ENCODE measurements around the gene GHDC.
"Not testable (repeated sequence)": the region's sequence is repeated elsewhere in the genome, so short reads cannot be mapped to it uniquely, and the experiment has no call there.

DNA sequence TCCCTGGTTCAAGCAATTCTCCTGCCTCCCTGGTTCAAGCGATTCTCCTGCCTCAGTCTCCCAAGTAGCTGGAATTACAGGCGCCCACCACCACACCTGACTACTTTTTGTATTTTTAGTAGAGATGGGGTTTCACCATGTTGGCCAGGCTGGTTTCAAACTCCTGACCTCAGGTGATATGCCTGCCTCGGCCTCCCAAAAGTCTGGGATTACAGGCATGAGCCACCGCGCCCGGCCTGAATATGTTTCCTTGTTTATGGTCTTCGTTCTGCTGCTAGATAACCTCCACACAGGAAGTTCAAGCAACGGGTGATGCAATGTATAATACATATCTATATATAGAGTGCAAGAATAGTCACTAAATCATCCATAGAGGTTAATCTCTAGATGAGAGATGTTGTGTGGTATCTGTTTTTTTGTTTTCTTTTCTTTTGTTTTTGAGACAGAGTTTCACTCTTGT, 11.9 kb upstream of the GHDC start:
- TF ChIP-seq, protein P1, sequence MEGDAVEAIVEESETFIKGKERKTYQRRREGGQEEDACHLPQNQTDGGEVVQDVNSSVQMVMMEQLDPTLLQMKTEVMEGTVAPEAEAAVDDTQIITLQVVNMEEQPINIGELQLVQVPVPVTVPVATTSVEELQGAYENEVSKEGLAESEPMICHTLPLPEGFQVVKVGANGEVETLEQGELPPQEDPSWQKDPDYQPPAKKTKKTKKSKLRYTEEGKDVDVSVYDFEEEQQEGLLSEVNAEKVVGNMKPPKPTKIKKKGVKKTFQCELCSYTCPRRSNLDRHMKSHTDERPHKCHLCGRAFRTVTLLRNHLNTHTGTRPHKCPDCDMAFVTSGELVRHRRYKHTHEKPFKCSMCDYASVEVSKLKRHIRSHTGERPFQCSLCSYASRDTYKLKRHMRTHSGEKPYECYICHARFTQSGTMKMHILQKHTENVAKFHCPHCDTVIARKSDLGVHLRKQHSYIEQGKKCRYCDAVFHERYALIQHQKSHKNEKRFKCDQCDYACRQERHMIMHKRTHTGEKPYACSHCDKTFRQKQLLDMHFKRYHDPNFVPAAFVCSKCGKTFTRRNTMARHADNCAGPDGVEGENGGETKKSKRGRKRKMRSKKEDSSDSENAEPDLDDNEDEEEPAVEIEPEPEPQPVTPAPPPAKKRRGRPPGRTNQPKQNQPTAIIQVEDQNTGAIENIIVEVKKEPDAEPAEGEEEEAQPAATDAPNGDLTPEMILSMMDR (IDR thresholded peaks at IDR 0.05): not testable (repeated sequence)
- TF ChIP-seq, protein P2, sequence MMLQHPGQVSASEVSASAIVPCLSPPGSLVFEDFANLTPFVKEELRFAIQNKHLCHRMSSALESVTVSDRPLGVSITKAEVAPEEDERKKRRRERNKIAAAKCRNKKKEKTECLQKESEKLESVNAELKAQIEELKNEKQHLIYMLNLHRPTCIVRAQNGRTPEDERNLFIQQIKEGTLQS (CRISPR knock-in tag; conservative IDR thresholded peaks at IDR 0.05): not testable (repeated sequence)
- not testable (repeated sequence) for TF ChIP-seq SP1 (CRISPR knock-in tag; conservative IDR thresholded peaks at IDR 0.05); CBFB (CRISPR knock-in tag; IDR thresholded peaks at IDR 0.05; ENCODE audit: low read depth)
- TF ChIP-seq, protein P3, sequence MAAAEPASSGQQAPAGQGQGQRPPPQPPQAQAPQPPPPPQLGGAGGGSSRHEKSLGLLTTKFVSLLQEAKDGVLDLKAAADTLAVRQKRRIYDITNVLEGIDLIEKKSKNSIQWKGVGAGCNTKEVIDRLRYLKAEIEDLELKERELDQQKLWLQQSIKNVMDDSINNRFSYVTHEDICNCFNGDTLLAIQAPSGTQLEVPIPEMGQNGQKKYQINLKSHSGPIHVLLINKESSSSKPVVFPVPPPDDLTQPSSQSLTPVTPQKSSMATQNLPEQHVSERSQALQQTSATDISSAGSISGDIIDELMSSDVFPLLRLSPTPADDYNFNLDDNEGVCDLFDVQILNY (CRISPR knock-in tag; IDR thresholded peaks at IDR 0.05): not testable (repeated sequence)

Measured in WTC11 (cell line).